Neuron (in vitro differentiated cells): ENCODE results near the gene HLF.

ENCODE experiments used
- H2AFZ ChIP-seq: one replicate; pipeline ENCODE4 v1.6.1; 2013; ENCODE audit warnings: low read depth, mild to moderate bottlenecking, inconsistent platforms, low read length, moderate library complexity
- H3K27me3 ChIP-seq: one replicate; pipeline ENCODE4 v1.6.1; 2013; ENCODE audit warnings: low read length; ENCODE audit not compliant: insufficient read depth
- H3K36me3 ChIP-seq: one replicate; pipeline ENCODE4 v1.6.1; 2013; ENCODE audit warnings: low read length; ENCODE audit not compliant: insufficient read depth
- H3K4me1 ChIP-seq: one replicate; pipeline ENCODE4 v1.6.1; 2013; ENCODE audit warnings: low read length; ENCODE audit not compliant: insufficient read depth
- H3K4me3 ChIP-seq: 2 replicates; pipeline ENCODE4 v1.5.1; 2013; ENCODE audit warnings: mild to moderate bottlenecking, low read length, moderate library complexity
- H3K9me3 ChIP-seq: one replicate; pipeline ENCODE4 v1.6.1; 2013; ENCODE audit warnings: low read length

Gene HLF

GRCh38 chr17:55283256-55283965 is 18.7 kb downstream of the HLF start:
- H3K4me1 ChIP-seq, result no peaks in the 10 kb centered on the region
- no peaks in the 10 kb centered on the region for H3K9me3 ChIP-seq
- peaks cover 5% of the 10 kb centered on the region for H3K27me3 ChIP-seq
- no peak overlapping the region for H2AFZ ChIP-seq
- no peaks in the 10 kb centered on the region for H3K36me3 ChIP-seq
- no peak overlapping the region for H3K4me3 ChIP-seq

- Histone ChIP-seq H3K4me1 (no peaks in the 10 kb centered on the region), H3K9me3 (no peaks in the 10 kb centered on the region), H3K4me3 (no peak overlapping the region), H2AFZ (no peak overlapping the region), H3K27me3 (peaks cover 5% of the 10 kb centered on the region), H3K36me3 (no peaks in the 10 kb centered on the region)
These were observed 19.5 kb downstream of the HLF start for GRCh38 chr17:55284001-55284884.

GRCh38 chr17:55284944-55285339 is 20.2 kb downstream of the HLF start:
- Histone ChIP-seq H3K4me3 (no peak overlapping the region), H2AFZ (no peak overlapping the region), H3K4me1 (no peaks in the 10 kb centered on the region), H3K36me3 (no peaks in the 10 kb centered on the region), H3K9me3 (no peaks in the 10 kb centered on the region), H3K27me3 (peaks cover 5% of the 10 kb centered on the region)

- Histone ChIP-seq H3K4me1 (no peaks in the 10 kb centered on the region), H3K9me3 (no peaks in the 10 kb centered on the region), H2AFZ (no peak overlapping the region), H3K36me3 (no peaks in the 10 kb centered on the region), H3K4me3 (no peak overlapping the region), H3K27me3 (peaks cover 5% of the 10 kb centered on the region)
These were observed 20.9 kb downstream of the HLF start for GRCh38 chr17:55285340-55286301.

GRCh38 chr17:55286681-55287589 is 22.2 kb downstream of the HLF start:
- Histone ChIP-seq H2AFZ (no peak overlapping the region), H3K4me1 (no peaks in the 10 kb centered on the region), H3K9me3 (no peaks in the 10 kb centered on the region), H3K36me3 (no peaks in the 10 kb centered on the region), H3K27me3 (peaks cover 5% of the 10 kb centered on the region), H3K4me3 (no peak overlapping the region)

- no peaks in the 10 kb centered on the region for H3K9me3 ChIP-seq
- no peak overlapping the region for H2AFZ ChIP-seq
- H3K27me3 ChIP-seq, result peaks cover 5% of the 10 kb centered on the region
- H3K4me3 ChIP-seq, result no peak overlapping the region
- H3K4me1 ChIP-seq, result no peaks in the 10 kb centered on the region
- H3K36me3 ChIP-seq, result no peaks in the 10 kb centered on the region
These were observed 23.8 kb downstream of the HLF start for GRCh38 chr17:55288356-55289105.

GRCh38 chr17:55289106-55289446 is 24.3 kb downstream of the HLF start:
- Histone ChIP-seq H3K36me3 (no peaks in the 10 kb centered on the region), H3K4me3 (no peak overlapping the region), H2AFZ (no peak overlapping the region), H3K9me3 (no peaks in the 10 kb centered on the region), H3K4me1 (no peaks in the 10 kb centered on the region), H3K27me3 (peaks cover 7% of the 10 kb centered on the region)

GRCh38 chr17:55289978-55290377 is 25.2 kb downstream of the HLF start:
- no peak overlapping the region for H2AFZ ChIP-seq
- no peaks in the 10 kb centered on the region for H3K36me3 ChIP-seq
- H3K4me1 ChIP-seq, result no peaks in the 10 kb centered on the region
- H3K27me3 ChIP-seq, result peaks cover 4% of the 10 kb centered on the region
- no peaks in the 10 kb centered on the region for H3K9me3 ChIP-seq
- no peak overlapping the region for H3K4me3 ChIP-seq

GRCh38 chr17:55290492-55291113 is 25.8 kb downstream of the HLF start:
- Histone ChIP-seq H3K36me3 (no peaks in the 10 kb centered on the region), H3K4me1 (no peaks in the 10 kb centered on the region), H3K27me3 (peaks cover 4% of the 10 kb centered on the region), H3K9me3 (no peaks in the 10 kb centered on the region), H3K4me3 (no peak overlapping the region), H2AFZ (no peak overlapping the region)

- no peaks in the 10 kb centered on the region for H3K4me1 ChIP-seq
- H3K27me3 ChIP-seq, result peaks cover 4% of the 10 kb centered on the region
- no peak overlapping the region for H2AFZ ChIP-seq
- H3K4me3 ChIP-seq, result no peak overlapping the region
- H3K36me3 ChIP-seq, result no peaks in the 10 kb centered on the region
- no peaks in the 10 kb centered on the region for H3K9me3 ChIP-seq
These were observed 26.4 kb downstream of the HLF start for GRCh38 chr17:55291114-55291507.

- H2AFZ ChIP-seq, result no peak overlapping the region
- no peaks in the 10 kb centered on the region for H3K9me3 ChIP-seq
- no peak overlapping the region for H3K4me3 ChIP-seq
- no peaks in the 10 kb centered on the region for H3K4me1 ChIP-seq
- no peaks in the 10 kb centered on the region for H3K36me3 ChIP-seq
- H3K27me3 ChIP-seq, result peaks cover 4% of the 10 kb centered on the region
These were observed 27.3 kb downstream of the HLF start for GRCh38 chr17:55292094-55292493.
